ENCODE measurements around the gene TMF1. TPM values are rescaled to one million over a fixed set of nuclear protein-coding genes. Genes with fewer than 3 reads are reported as not detected.

TMF1 gene
- total RNA-seq, 1 donor from 2014 or later: 22.8 TPM

GRCh38 chr3:68996356-68996995, 55.7 kb downstream of the TMF1 start:
- no peak for DNase-seq (ENCODE audit: low spot score)
- intact Hi-C loops (cut with DNase I): no loop called here

GRCh38 chr3:68988740-68989139, 63.4 kb downstream of the TMF1 start:
- intact Hi-C loops (cut with DNase I): no loop called here

GRCh38 chr3:68987322-68987721, 64.8 kb downstream of the TMF1 start:
- intact Hi-C loops (cut with DNase I): no loop called here
- DNase-seq (ENCODE audit: low spot score): no peak

More at GRCh38 chr3:68988740-68989139, 63.4 kb downstream of the TMF1 start:
- no peak for DNase-seq (ENCODE audit: low spot score)

- intact Hi-C loops (cut with DNase I): no loop called here
- no peak for DNase-seq (ENCODE audit: low spot score)
These were observed 65.5 kb downstream of the TMF1 start for GRCh38 chr3:68986496-68987208.

- no peak for DNase-seq (ENCODE audit: low spot score)
These were observed 66.9 kb downstream of the TMF1 start for GRCh38 chr3:68985146-68985790.

GRCh38 chr3:68984011-68984530, 68.1 kb downstream of the TMF1 start:
- intact Hi-C loops (cut with DNase I): no loop called here
- no peak for DNase-seq (ENCODE audit: low spot score)

More at GRCh38 chr3:68985146-68985790, 66.9 kb downstream of the TMF1 start:
- intact Hi-C loops (cut with DNase I): no loop called here

GRCh38 chr3:68977486-68978167, 74.5 kb downstream of the TMF1 start:
- intact Hi-C loops (cut with DNase I): no loop called here
- no peak for DNase-seq (ENCODE audit: low spot score)

- no peak for DNase-seq (ENCODE audit: low spot score)
- intact Hi-C loops (cut with DNase I): no loop called here
These were observed 77.4 kb downstream of the TMF1 start for GRCh38 chr3:68974711-68975110.

GRCh38 chr3:68973639-68974038, 78.5 kb downstream of the TMF1 start:
- no peak for DNase-seq (ENCODE audit: low spot score)
- intact Hi-C loops (cut with DNase I): no loop called here

GRCh38 chr3:68972358-68972979, 79.7 kb downstream of the TMF1 start:
- DNase-seq (ENCODE audit: low spot score): no peak
- intact Hi-C loops (cut with DNase I): no loop called here

Small RNA genes lying within 50 kb of the gene (microRNA-seq; reads per million reads assigned to microRNA genes)
- gene MIR3136: not detected

Other genes starting within 250 kb of the TMF1 start
- not detected for gene TAFA4, start 119.8 kb downstream of the TMF1 start, total RNA-seq
- gene EOGT, start 38.6 kb downstream of the TMF1 start, total RNA-seq: 44.0 TPM
- 84.7 TPM for gene UBA3, start 28.0 kb upstream of the TMF1 start, total RNA-seq
- 167 TPM for gene ARL6IP5, start 32.6 kb upstream of the TMF1 start, total RNA-seq
- gene LMOD3, start 70.3 kb upstream of the TMF1 start, total RNA-seq: 117 TPM

Data from cardiac septum (tissue), 1 donor.